ENCODE results near the gene ANGPTL2. TPM values are rescaled to one million over a fixed set of nuclear protein-coding genes. Genes with fewer than 3 reads are reported as not detected.
A peak's percentile ranks its signal among the peaks of the same experiment; 100 is the strongest.

ANGPTL2 gene
- total RNA-seq, 2 donors from 2014 or later: 18.6 to 49.1 TPM

- H3K27me3 ChIP-seq (replicated peaks; ENCODE audit: insufficient read depth): no peaks in the 10 kb centered on the region
- H3K36me3 ChIP-seq: no peaks in the 10 kb centered on the region
- H3K4me3 ChIP-seq: no peak overlapping the region
- H3K27ac ChIP-seq: no peak overlapping the region
- no peak for TF ChIP-seq CTCF (IDR thresholded peaks at IDR 0.05)
- ATAC-seq (ENCODE audit: insufficient number of reproducible peaks, low FRiP score, low read depth): no peak
- peaks cover 10 to 18% of the 10 kb centered on the region in 2 donors for H3K4me1 ChIP-seq (ENCODE audit: control insufficient read depth in 1 of 2, low read depth in 2 of 2)
- no peak for DNase-seq (ENCODE audit: low spot score)
- H3K9me3 ChIP-seq: no peaks in the 10 kb centered on the region
These were observed 37.6 kb upstream of the ANGPTL2 start for GRCh38 chr9:127159949-127160610.

- Histone ChIP-seq H3K4me1 (ENCODE audit: control insufficient read depth in 1 of 2, low read depth in 2 of 2) (peaks cover 10 to 25% of the 10 kb centered on the region in 2 donors), H3K4me3 (no peak overlapping the region), H3K9me3 (no peaks in the 10 kb centered on the region), H3K27me3 (replicated peaks; ENCODE audit: insufficient read depth) (no peaks in the 10 kb centered on the region), H3K36me3 (no peaks in the 10 kb centered on the region), H3K27ac (no peak overlapping the region)
- TF ChIP-seq CTCF (IDR thresholded peaks at IDR 0.05): no peak
- ATAC-seq (ENCODE audit: insufficient number of reproducible peaks, low FRiP score, low read depth): no peak
- no peak for DNase-seq (ENCODE audit: low spot score)
These were observed 36.9 kb upstream of the ANGPTL2 start for GRCh38 chr9:127159325-127159801.

GRCh38 chr9:127158786-127159324 lies 36.4 kb upstream of the ANGPTL2 start:
- ATAC-seq (ENCODE audit: insufficient number of reproducible peaks, low FRiP score, low read depth) (no peak), DNase-seq (ENCODE audit: low spot score) (no peak)
- H3K27ac ChIP-seq: no peak overlapping the region
- no peaks in the 10 kb centered on the region for H3K36me3 ChIP-seq
- H3K9me3 ChIP-seq: no peaks in the 10 kb centered on the region
- no peak for TF ChIP-seq CTCF (IDR thresholded peaks at IDR 0.05)
- H3K4me1 ChIP-seq (ENCODE audit: control insufficient read depth in 1 of 2, low read depth in 2 of 2): peaks cover 14 to 30% of the 10 kb centered on the region in 2 donors
- no peak overlapping the region for H3K4me3 ChIP-seq
- H3K27me3 ChIP-seq (replicated peaks; ENCODE audit: insufficient read depth): no peaks in the 10 kb centered on the region

- no peak for TF ChIP-seq CTCF (IDR thresholded peaks at IDR 0.05)
- no peaks in the 10 kb centered on the region for H3K27me3 ChIP-seq (replicated peaks; ENCODE audit: insufficient read depth)
- peak overlapping the region; percentile 45 for H3K4me3 ChIP-seq
- H3K4me1 ChIP-seq (ENCODE audit: control insufficient read depth in 1 of 2, low read depth in 2 of 2): peaks cover 8 to 21% of the 10 kb centered on the region in 2 donors
- H3K36me3 ChIP-seq: no peaks in the 10 kb centered on the region
- DNase-seq (ENCODE audit: low spot score) (no peak), ATAC-seq (ENCODE audit: insufficient number of reproducible peaks, low FRiP score, low read depth) (no peak)
- H3K9me3 ChIP-seq: no peaks in the 10 kb centered on the region
- H3K27ac ChIP-seq: peak overlapping the region; percentile 8 to 19
These were observed 33.0 kb upstream of the ANGPTL2 start for GRCh38 chr9:127155314-127155960.

All from thoracic aorta (tissue), 2 donors.